ENCODE measurements around the gene ZNF319.

ZNF319 gene

DNA sequence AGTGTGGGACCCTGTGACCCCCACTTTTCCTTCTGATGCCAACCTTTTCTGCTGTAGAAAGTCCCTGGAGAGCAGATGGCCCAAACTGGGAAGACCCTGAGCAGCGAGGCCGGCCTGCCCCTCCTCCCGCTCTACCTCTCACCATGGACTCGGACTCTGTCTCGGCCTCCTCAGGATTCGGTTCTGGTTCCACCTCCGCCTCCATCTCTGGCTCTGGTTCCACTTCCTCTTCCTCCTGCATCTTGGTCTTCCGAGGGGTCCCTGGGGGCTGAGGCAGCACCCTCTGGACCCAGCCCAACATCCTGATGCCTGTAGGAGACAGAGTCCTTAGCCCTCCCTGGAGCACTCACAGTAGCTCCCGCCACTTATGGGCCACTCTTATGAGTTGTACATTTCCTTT, 33.5 kb downstream of the ZNF319 start:
- Mint-ChIP-seq H3K4me1 (ENCODE audit: low read depth) (no peaks in the 10 kb centered on the region), H3K27ac (no peak overlapping the region), H3K36me3 (ENCODE audit: low read depth) (no peaks in the 10 kb centered on the region), H3K27me3 (no peaks in the 10 kb centered on the region), H3K9me3 (no peaks in the 10 kb centered on the region), H3K4me3 (no peak overlapping the region)

GRCh38 chr16:57966204-57966771, 34.2 kb downstream of the ZNF319 start:
- Mint-ChIP-seq H3K36me3 (ENCODE audit: low read depth) (no peaks in the 10 kb centered on the region), H3K9me3 (no peaks in the 10 kb centered on the region), H3K27me3 (no peaks in the 10 kb centered on the region), H3K27ac (no peak overlapping the region), H3K4me1 (ENCODE audit: low read depth) (no peaks in the 10 kb centered on the region), H3K4me3 (no peak overlapping the region)

DNA sequence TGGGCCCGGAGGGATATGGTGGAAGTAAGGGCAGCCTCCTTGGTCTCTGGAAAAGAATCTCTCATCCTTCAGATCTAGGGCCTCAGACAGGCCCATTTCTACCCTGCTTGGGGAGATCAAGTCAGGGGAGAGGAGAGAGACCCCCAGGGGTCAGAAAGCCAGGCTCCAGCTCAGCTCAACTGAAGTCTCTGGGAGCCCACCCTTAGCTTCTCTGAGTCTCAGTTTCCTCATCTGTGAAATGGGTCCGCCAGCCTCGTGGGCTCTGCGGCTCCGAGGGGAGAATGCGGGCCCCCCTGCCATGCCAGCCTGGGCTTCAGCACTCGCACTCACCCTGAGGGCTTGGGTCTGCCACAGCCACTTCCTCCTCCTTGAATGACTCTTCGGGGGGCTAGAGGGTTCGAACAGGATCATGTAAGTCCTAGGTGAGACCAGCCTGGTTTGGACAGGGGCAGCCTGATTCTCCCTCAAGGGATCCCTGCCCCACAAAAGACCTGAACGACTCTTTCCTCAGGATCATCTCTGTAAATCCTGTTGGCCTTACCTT, 36.2 kb downstream of the ZNF319 start:
- no peaks in the 10 kb centered on the region for H3K9me3 Mint-ChIP-seq
- H3K36me3 Mint-ChIP-seq (ENCODE audit: low read depth), result no peaks in the 10 kb centered on the region
- H3K4me1 Mint-ChIP-seq (ENCODE audit: low read depth), result no peaks in the 10 kb centered on the region
- H3K27me3 Mint-ChIP-seq, result no peaks in the 10 kb centered on the region
- H3K4me3 Mint-ChIP-seq, result no peak overlapping the region
- no peak overlapping the region for H3K27ac Mint-ChIP-seq

GRCh38 chr16:57962756-57963155, 37.7 kb downstream of the ZNF319 start:
- H3K27me3 Mint-ChIP-seq, result no peaks in the 10 kb centered on the region
- no peak overlapping the region for H3K27ac Mint-ChIP-seq
- no peak overlapping the region for H3K4me3 Mint-ChIP-seq

GRCh38 chr16:57962046-57962445, 38.4 kb downstream of the ZNF319 start:
- Mint-ChIP-seq H3K27ac (no peak overlapping the region), H3K27me3 (no peaks in the 10 kb centered on the region), H3K36me3 (ENCODE audit: low read depth) (no peaks in the 10 kb centered on the region), H3K4me1 (ENCODE audit: low read depth) (no peaks in the 10 kb centered on the region), H3K4me3 (no peak overlapping the region), H3K9me3 (no peaks in the 10 kb centered on the region)

More at GRCh38 chr16:57962756-57963155, 37.7 kb downstream of the ZNF319 start:
- Mint-ChIP-seq H3K4me1 (ENCODE audit: low read depth) (no peaks in the 10 kb centered on the region), H3K36me3 (ENCODE audit: low read depth) (no peaks in the 10 kb centered on the region), H3K9me3 (no peaks in the 10 kb centered on the region)

DNA sequence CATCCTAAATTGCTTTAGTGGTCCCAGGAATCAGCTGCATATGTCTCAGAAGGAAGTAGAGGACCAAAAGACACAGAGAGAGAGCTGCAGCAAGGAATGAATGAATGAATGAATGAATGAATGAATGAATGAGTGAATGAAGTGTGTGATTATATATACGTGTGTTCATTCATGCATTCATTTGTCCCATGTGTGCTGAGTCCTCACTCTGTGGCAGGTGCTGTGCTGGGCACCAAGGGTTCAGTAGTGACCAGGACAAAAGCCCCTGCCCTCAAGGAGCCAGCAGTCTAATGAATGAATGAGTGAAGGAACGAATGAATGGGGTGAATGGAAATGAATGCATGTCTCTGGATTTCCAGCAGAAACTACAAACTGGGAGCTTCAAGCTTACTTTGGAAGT, 38.9 kb downstream of the ZNF319 start:
- Mint-ChIP-seq H3K27ac (no peak overlapping the region), H3K9me3 (no peaks in the 10 kb centered on the region), H3K4me3 (no peak overlapping the region), H3K36me3 (ENCODE audit: low read depth) (no peaks in the 10 kb centered on the region), H3K4me1 (ENCODE audit: low read depth) (no peaks in the 10 kb centered on the region), H3K27me3 (no peaks in the 10 kb centered on the region)

DNA sequence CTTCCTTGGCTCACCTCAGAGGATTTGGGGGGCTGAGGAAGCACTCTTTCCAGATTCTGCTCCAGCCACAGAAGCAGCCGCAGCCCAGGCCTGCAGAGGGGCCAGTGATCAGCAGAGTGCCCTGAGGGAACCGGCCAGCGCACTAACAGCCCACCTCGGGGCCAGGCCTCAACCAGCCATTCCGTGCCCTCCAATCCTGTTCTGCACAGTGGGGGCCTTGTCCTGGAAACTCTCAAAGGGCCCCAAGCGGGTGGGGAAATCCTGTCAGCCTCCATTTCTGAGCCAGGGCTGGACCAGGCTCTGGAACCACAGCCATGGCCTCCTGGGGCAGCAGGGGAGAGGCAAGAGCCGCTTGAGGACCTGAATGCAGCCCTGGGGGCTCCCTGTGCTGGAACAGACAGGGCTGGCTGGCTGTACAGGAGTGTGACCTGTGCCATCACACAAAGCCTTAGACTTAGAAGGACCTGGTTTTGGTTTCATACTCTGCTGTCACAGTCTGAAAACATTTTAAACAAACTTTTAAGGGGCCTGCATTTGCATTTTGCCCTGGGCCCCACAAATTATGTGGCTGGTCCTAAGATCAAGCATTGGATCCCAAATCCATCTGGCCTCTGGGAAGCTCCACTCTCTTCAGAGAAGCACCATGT, 39.5 kb downstream of the ZNF319 start:
- H3K36me3 Mint-ChIP-seq (ENCODE audit: low read depth), result no peaks in the 10 kb centered on the region
- no peak overlapping the region for H3K4me3 Mint-ChIP-seq
- H3K27ac Mint-ChIP-seq, result no peak overlapping the region
- no peaks in the 10 kb centered on the region for H3K4me1 Mint-ChIP-seq (ENCODE audit: low read depth)
- H3K27me3 Mint-ChIP-seq, result no peaks in the 10 kb centered on the region
- no peaks in the 10 kb centered on the region for H3K9me3 Mint-ChIP-seq

- H3K4me1 Mint-ChIP-seq (ENCODE audit: low read depth), result no peaks in the 10 kb centered on the region
- no peaks in the 10 kb centered on the region for H3K9me3 Mint-ChIP-seq
- no peaks in the 10 kb centered on the region for H3K36me3 Mint-ChIP-seq (ENCODE audit: low read depth)
- H3K27me3 Mint-ChIP-seq, result no peaks in the 10 kb centered on the region
- H3K27ac Mint-ChIP-seq, result no peak overlapping the region
- H3K4me3 Mint-ChIP-seq, result no peak overlapping the region
These were observed 40.2 kb downstream of the ZNF319 start for GRCh38 chr16:57960310-57960709.

DNA sequence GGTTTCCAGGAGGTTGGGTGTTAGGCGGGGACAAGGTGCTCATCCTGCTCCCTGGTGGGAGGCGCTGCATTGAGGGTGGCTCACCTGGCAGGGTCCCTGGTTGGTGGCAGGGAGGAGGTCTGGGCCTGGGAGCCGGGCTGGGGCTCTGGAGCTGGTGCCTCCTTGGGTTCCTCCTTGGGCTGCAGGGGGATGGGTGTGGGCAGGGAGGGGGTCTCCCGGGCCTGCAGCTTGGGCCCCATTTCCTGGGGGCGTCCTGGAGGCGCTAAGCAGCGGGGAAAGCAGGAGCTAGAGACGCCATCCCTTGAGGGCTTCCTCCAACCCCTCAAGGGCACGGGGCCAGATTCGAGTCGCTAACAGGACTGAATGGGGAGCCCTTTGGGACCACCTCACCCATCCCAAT, 40.7 kb downstream of the ZNF319 start:
- Mint-ChIP-seq H3K36me3 (ENCODE audit: low read depth) (no peaks in the 10 kb centered on the region), H3K4me3 (no peak overlapping the region), H3K27me3 (no peaks in the 10 kb centered on the region), H3K4me1 (ENCODE audit: low read depth) (no peaks in the 10 kb centered on the region), H3K27ac (no peak overlapping the region), H3K9me3 (no peaks in the 10 kb centered on the region)

GRCh38 chr16:57959121-57959520, 41.4 kb downstream of the ZNF319 start:
- no peak overlapping the region for H3K27ac Mint-ChIP-seq
- no peaks in the 10 kb centered on the region for H3K9me3 Mint-ChIP-seq
- no peaks in the 10 kb centered on the region for H3K4me1 Mint-ChIP-seq (ENCODE audit: low read depth)
- H3K4me3 Mint-ChIP-seq, result no peak overlapping the region
- no peaks in the 10 kb centered on the region for H3K36me3 Mint-ChIP-seq (ENCODE audit: low read depth)
- no peaks in the 10 kb centered on the region for H3K27me3 Mint-ChIP-seq

DNA sequence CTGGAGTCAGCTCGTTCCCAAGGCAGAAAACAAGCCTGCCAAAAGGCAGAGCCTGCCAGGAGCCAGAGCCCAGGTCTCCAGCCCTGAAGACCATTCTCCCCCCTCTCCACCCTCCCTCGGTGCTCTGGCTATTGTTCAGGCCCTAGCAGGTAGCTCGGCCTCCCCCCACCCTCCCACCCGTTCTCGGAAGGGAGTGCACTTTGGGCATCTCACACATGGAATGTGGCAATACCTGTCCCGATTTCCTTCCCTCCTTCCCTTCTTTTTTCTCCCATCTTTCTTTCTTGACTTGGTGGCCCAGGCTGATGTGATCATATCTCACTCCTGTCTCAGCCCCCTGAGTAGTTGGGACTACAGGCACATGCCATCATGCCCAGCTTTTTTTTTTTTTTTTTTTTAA, 41.9 kb downstream of the ZNF319 start:
- H3K27me3 Mint-ChIP-seq, result no peaks in the 10 kb centered on the region

DNA sequence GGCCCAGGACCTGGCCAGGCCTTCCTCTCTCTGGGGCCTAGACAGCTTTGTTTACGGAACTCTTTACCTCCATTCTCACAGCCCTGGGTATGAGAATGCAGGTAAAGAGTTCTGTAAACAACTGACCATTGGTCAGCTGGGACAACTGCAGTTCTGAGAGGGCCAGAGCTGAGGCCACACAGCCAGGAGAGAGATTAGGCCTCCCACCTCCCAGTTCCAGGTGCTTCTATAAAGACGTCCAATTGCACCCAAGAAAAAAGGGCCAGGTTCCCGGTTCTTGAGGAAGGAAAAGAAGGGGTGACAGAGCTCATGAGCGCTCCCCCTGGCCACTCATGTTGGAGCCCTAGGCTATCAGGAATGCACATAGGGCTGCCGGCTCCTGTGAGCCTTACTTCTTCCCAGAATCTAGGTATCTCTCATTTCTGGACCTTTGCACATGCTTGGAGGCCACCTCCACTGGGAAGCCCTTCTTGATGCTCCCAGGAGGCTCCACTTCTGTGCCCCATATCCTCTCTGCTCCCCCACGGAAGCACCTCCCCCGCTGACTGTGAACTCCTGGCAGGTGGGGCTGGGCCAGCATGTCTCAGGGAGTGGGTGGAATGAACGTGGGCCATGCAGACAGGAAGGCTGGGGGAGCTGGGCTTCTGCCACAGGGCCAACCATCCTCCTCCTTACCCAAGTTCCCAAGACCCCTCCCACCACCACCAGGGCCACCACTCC, 42.6 kb downstream of the ZNF319 start:
- no peaks in the 10 kb centered on the region for H3K4me1 Mint-ChIP-seq (ENCODE audit: low read depth)
- no peaks in the 10 kb centered on the region for H3K9me3 Mint-ChIP-seq
- H3K27ac Mint-ChIP-seq, result no peak overlapping the region
- no peaks in the 10 kb centered on the region for H3K36me3 Mint-ChIP-seq (ENCODE audit: low read depth)
- no peaks in the 10 kb centered on the region for H3K27me3 Mint-ChIP-seq
- H3K4me3 Mint-ChIP-seq, result no peak overlapping the region

More for the DNA sequence above, 41.9 kb downstream of the ZNF319 start:
- no peak overlapping the region for H3K4me3 Mint-ChIP-seq
- no peaks in the 10 kb centered on the region for H3K36me3 Mint-ChIP-seq (ENCODE audit: low read depth)
- no peaks in the 10 kb centered on the region for H3K4me1 Mint-ChIP-seq (ENCODE audit: low read depth)
- H3K27ac Mint-ChIP-seq, result no peak overlapping the region
- H3K9me3 Mint-ChIP-seq, result no peaks in the 10 kb centered on the region

DNA sequence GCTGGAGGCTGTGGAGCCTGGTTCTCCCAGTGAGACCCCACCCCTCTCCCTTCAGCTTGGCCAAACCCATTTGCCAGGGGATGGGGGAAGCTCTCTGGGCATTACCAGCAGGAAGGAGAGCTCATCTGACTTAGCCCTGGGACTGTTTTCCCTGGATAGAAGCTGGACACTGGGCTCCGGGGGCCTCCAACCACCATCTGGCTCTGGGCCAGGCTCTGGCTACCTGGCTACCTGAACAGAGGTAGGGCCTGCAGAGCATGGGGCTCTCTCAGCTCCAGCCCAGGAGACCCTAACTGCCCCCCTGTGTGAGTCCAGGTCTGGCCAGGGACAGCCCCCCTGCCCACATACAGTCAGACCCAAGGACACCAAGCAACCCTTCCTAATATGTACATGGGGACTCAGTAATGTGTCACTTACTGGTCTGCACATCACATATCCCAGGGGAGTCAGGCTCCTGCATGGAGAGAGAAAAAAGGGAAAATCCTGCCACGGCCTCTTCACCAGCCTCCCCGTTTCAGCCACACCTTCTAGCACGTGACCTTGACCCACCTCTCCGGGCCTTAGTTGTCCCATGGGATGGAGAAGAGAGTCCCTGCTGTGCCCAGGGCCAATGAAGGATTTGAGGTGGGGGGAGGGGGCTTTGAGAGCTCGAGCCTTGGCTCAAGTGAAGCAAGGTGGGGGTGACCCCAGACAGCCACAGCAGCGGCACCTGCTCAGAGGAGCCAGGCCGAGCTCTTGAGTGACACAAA, 43.4 kb downstream of the ZNF319 start:
- Mint-ChIP-seq H3K4me1 (ENCODE audit: low read depth) (no peaks in the 10 kb centered on the region), H3K9me3 (no peaks in the 10 kb centered on the region), H3K4me3 (no peak overlapping the region), H3K27me3 (no peaks in the 10 kb centered on the region), H3K36me3 (ENCODE audit: low read depth) (no peaks in the 10 kb centered on the region), H3K27ac (no peak overlapping the region)

- Mint-ChIP-seq H3K9me3 (no peaks in the 10 kb centered on the region), H3K4me3 (no peak overlapping the region), H3K4me1 (ENCODE audit: low read depth) (no peaks in the 10 kb centered on the region), H3K27me3 (no peaks in the 10 kb centered on the region), H3K27ac (no peak overlapping the region), H3K36me3 (ENCODE audit: low read depth) (no peaks in the 10 kb centered on the region)
These were observed 44.1 kb downstream of the ZNF319 start for GRCh38 chr16:57956270-57956808.

Measured in stimulated activated naive CD8-positive, alpha-beta T cell treated with anti-CD3 and anti-CD28 coated beads, Interleukin-15, Interleukin-2, amounts not matched to agents 100 ng/mL and 50 ng/mL, for 24 hours (primary cell).